A673 (cell line): ENCODE results near the gene ZDHHC11. TPM values are rescaled to one million over a fixed set of nuclear protein-coding genes. Genes with fewer than 3 reads are reported as not detected.
"Not testable (repeated sequence)": the region's sequence is repeated elsewhere in the genome, so short reads cannot be mapped to it uniquely, and the experiment has no call there.

ENCODE experiments used
- BruUV-seq: library from RNA; stranded (reverse); fragments of 400-500 nt; replicated peaks from 2 replicates; lab custom pipeline; 2021; lab: Mats Ljungman, UMichigan
- CTCF ChIA-PET: fragments of 300-600 bp; sonication (Branson Sonifier 250); formaldehyde crosslinking; loops from one replicate; lab custom pipeline; 2022; ENCODE audit warnings: antibody characterized with exemption; lab: Charles Lee
- POLR2A ChIA-PET: fragments of 300-600 bp; sonication (Branson Sonifier 250); formaldehyde crosslinking; loops from one replicate; lab custom pipeline; 2022; ENCODE audit warnings: antibody characterized with exemption; ENCODE audit not compliant: low non-redundant PET; lab: Charles Lee
- DNase-seq: peaks from one replicate; pipeline ENCODE4 v3.0.0-alpha.2; 2015; ENCODE audit warnings: low spot score
- H3K27ac ChIP-seq: fragments of 200-600 bp; sonication (generic); 2 replicates; pipeline ENCODE4 v1.5.1; 2016; ENCODE audit warnings: mixed run types, low read depth, mild to moderate bottlenecking, mixed read lengths, antibody characterized with exemption, low read length; ENCODE audit not compliant: poor library complexity, severe bottlenecking
- H3K27me3 ChIP-seq: fragments of 200-600 bp; sonication (generic); replicated peaks from 2 replicates; pipeline ENCODE4 v1.6.1; 2017; ENCODE audit warnings: mixed run types, low read depth, mild to moderate bottlenecking, mixed read lengths, antibody characterized with exemption, low read length; ENCODE audit not compliant: insufficient read depth, poor library complexity
- H3K36me3 ChIP-seq: fragments of 200-600 bp; sonication (generic); 2 replicates; pipeline ENCODE4 v1.6.1; 2016; ENCODE audit warnings: mixed run types, mild to moderate bottlenecking, mixed read lengths, antibody characterized with exemption, low read length; ENCODE audit not compliant: insufficient read depth, poor library complexity, severe bottlenecking
- H3K4me1 ChIP-seq: fragments of 200-600 bp; sonication (generic); 2 replicates; pipeline ENCODE4 v1.6.1; 2017; ENCODE audit warnings: mixed run types, mild to moderate bottlenecking, mixed read lengths, antibody characterized with exemption, low read length; ENCODE audit not compliant: insufficient read depth, poor library complexity, severe bottlenecking
- H3K4me3 ChIP-seq: fragments of 200-600 bp; sonication (generic); 2 replicates; pipeline ENCODE4 v1.5.1; 2016; ENCODE audit warnings: low read depth, mixed run types, mild to moderate bottlenecking, mixed read lengths, low read length; ENCODE audit not compliant: poor library complexity, severe bottlenecking
- H3K9me3 ChIP-seq: fragments of 200-600 bp; sonication (generic); 2 replicates; pipeline ENCODE4 v1.6.1; 2016; ENCODE audit warnings: mixed run types, low read depth, mild to moderate bottlenecking, mixed read lengths, antibody characterized with exemption, low read length; ENCODE audit not compliant: poor library complexity, severe bottlenecking
- CTCF ChIP-seq: fragments of 300-800, 200-600 bp; sonication (generic); conservative IDR thresholded peaks from 2 replicates; pipeline ENCODE4 v1.5.1; 2017; ENCODE audit warnings: low read depth, mild to moderate bottlenecking, antibody characterized with exemption, low read length, moderate library complexity, mixed read lengths
- EZH2 ChIP-seq: fragments of 200-600 bp; sonication (generic); IDR thresholded peaks from 2 replicates; pipeline ENCODE4 v1.6.1; 2017; ENCODE audit warnings: borderline replicate concordance, low read depth, mild to moderate bottlenecking, mixed read lengths, antibody characterized with exemption, low read length; ENCODE audit not compliant: poor library complexity, severe bottlenecking
- intact Hi-C: fragments of 100-400 bp; cut with micrococcal nuclease; formaldehyde crosslinking; loops from one replicate; pipeline ENCODE4 v1.10.0; 2022; ENCODE audit not compliant: unreplicated experiment
- total RNA-seq: library from RNA; stranded (reverse); gene quantifications from 2 replicates; pipeline ENCODE4 v1.2.3, GENCODE V29; 2021

The ZDHHC11 gene
- total RNA-seq, 1 experiment from 2014 or later, result 47.3 TPM

- Histone ChIP-seq H3K4me3 (no peak overlapping the region), H3K27ac (no peak overlapping the region), H3K4me1 (no peaks in the 10 kb centered on the region), H3K9me3 (no peaks in the 10 kb centered on the region), H3K36me3 (no peaks in the 10 kb centered on the region), H3K27me3 (no peaks in the 10 kb centered on the region)
- ChIA-PET POLR2A (no interaction called here), CTCF (no interaction called here)
- no peak for DNase-seq
- intact Hi-C loops, result no loop called here
- BruUV-seq, result no TSS peak
- TF ChIP-seq CTCF (no peak), EZH2 (no peak)
Observed at GRCh38 chr5:765948-766631, 84.7 kb downstream of the ZDHHC11 start.

GRCh38 chr5:763998-764781, 86.6 kb downstream of the ZDHHC11 start:
- no peak for TF ChIP-seq EZH2
- TF ChIP-seq CTCF, result no peak
- Histone ChIP-seq H3K27me3 (no peaks in the 10 kb centered on the region), H3K27ac (no peak overlapping the region), H3K4me3 (no peak overlapping the region), H3K9me3 (no peaks in the 10 kb centered on the region), H3K36me3 (no peaks in the 10 kb centered on the region), H3K4me1 (no peaks in the 10 kb centered on the region)
- CTCF ChIA-PET, result no interaction called here
- DNase-seq, result no peak
- intact Hi-C loops, result no loop called here
- POLR2A ChIA-PET, result no interaction called here
- no TSS peak for BruUV-seq

GRCh38 chr5:763397-763796, 87.4 kb downstream of the ZDHHC11 start:
- TF ChIP-seq CTCF, result no peak
- no peak for TF ChIP-seq EZH2
- intact Hi-C loops, result no loop called here
- CTCF ChIA-PET, result no interaction called here
- Histone ChIP-seq H3K9me3 (no peaks in the 10 kb centered on the region), H3K27me3 (no peaks in the 10 kb centered on the region), H3K4me3 (no peak overlapping the region), H3K27ac (no peak overlapping the region), H3K4me1 (no peaks in the 10 kb centered on the region), H3K36me3 (no peaks in the 10 kb centered on the region)
- POLR2A ChIA-PET, result no interaction called here
- BruUV-seq, result no TSS peak
- DNase-seq, result no peak

- BruUV-seq, H3K36me3 ChIP-seq, H3K4me3 ChIP-seq, H3K4me1 ChIP-seq, H3K9me3 ChIP-seq, H3K27me3 ChIP-seq, H3K27ac ChIP-seq, DNase-seq, CTCF ChIA-PET, intact Hi-C loops: not testable (repeated sequence)
- POLR2A ChIA-PET, result interaction anchor here (0.6 kb wide), 1 partner anchor 127 kb away, joined by 3 read pairs; no protein-coding TSS in a partner anchor
Observed at GRCh38 chr5:762996-763395, 87.8 kb downstream of the ZDHHC11 start.
